ENCODE data around the gene COL26A1.
"Not testable (repeated sequence)": the region's sequence is repeated elsewhere in the genome, so short reads cannot be mapped to it uniquely, and the experiment has no call there.

The COL26A1 gene

DNA sequence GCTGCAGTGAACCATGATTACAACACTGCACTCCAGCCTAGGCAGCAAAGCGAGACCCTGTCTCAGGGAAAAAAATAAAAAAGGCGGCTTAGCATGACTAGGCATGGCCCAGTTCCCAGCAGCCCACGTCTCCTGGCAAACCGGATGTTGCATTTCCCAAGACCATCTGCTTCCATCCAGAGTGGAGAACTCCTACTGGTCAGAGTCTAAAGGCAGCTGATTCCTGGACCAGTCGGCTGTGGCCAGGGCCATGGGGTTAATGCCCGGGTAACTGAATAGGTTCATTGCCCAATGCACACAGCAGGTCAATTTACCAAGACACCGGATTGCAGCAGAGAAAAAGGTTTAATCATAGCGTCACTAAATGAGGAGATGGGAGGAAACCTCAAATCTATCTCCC is 133.3 kb downstream of the COL26A1 start:
- no peak for DNase-seq (ENCODE audit: low spot score)

DNA sequence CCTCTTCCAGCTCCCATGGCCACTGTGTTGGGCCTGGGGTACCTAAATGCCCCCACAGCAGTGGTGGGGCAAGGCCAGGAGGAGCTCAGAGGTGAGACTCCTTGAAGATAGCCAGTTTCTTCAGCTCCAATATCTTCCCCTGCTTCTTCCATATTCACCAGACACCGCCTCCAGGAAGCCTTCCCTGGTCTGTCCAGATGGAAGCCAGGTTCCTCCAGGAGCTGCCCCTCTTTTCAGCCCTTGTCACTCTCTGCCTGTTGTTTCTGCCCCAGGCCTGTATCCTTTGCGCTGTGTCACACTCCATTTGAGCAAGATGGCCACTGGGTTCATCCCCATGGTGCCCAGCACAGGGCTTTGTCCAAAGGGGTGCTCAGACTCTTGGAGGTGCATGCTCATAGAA is 138.7 kb downstream of the COL26A1 start:
- DNase-seq (ENCODE audit: low spot score): no peak

DNA sequence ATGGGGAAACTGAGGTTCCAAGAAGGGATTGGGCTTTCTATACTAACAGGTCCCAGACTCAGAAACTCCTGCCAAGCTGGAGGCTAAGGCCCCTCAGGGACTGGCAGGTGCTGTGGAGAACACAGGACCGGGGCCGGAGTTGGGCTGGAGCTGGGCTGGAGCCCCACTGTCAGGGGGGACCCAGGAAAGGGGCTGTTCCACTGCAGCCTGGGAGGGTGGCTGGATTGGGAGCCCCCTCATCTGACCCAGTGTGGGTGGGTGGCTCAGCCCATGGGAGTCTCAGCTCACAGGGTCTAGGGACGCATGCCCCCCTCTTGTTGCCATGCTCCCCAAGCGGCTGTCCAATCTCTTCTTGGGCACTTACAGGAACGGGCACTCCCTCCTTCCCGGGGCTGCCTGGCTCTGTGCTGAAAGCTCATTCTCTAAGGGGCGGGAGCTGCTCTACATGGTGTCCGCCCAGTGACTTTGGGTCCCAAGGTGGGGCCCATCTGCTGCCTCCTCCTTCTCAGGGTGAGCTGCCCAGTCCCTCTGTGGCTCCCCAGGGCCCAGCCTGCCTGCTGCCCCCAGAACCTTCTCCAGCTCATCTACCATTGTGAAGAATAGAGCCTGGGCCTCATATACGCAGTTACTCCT is 139.9 kb downstream of the COL26A1 start:
- DNase-seq (ENCODE audit: low spot score): no peak

- not testable (repeated sequence) for DNase-seq (ENCODE audit: low spot score)
Observed at GRCh38 chr7:101505510-101505909, 142.8 kb downstream of the COL26A1 start.

DNA sequence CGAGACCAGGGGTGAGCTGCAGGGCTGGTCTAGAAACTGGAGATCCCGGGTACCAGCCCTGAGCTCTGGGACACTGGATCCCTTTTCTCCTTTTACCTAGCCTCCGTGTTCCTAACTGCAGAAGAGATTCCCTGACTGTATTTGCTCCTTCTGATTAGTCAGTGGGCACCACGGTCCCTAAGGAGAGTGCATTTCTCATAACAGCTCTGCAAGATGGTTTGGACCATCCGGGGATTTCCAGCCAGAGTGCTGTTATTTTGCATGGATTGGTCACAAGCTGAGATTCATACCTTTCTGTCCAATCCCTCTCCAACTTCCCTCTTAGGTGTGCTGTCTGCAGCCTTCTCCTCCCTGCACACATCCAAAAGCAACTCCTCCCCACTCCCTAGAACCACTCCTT is 143.9 kb downstream of the COL26A1 start:
- DNase-seq (ENCODE audit: low spot score): no peak

DNA sequence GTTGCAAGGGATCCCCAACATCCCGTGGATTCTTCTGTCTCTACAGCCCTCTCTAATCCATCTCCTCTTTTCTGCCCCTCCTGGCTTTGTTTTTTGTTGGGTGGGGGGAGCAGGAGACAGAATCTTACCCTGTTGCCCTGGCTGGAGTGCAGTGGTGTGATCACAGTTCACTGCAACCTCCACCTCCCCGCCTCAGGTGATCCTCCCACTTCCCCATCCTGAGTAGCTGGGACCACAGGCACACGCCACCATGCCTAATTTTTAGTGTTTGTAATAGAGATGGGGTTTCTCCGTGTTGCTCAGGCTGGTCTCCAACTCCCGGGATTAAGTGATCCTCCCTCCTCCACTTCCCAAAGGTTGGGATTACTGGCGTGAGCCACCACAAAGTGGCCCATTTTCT is 144.7 kb downstream of the COL26A1 start:
- DNase-seq (ENCODE audit: low spot score): no peak

DNA sequence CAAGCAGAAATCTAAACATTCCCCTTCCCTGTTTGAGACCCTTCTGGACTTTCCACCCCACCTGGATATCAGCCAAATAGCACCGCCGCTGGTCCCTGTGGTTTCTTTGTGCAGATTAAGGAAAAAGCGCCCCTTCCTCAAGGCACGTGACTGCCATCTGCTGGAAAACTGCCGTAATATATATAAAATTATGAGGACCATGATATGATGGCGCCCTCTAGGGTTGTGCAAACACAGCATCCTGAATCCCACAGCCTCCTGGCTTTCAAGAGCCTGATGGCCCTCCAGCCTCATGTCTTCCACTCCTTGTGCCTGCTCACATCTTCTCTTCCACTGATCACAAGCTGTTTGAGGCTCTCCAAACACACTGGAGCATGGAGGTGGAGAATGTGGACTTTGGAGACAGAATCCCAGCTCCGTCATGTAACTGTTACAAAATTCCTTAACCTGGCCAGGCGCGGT is 145.1 kb downstream of the COL26A1 start:
- DNase-seq (ENCODE audit: low spot score): peak; percentile 80

GRCh38 chr7:101510297-101510696 is 147.6 kb downstream of the COL26A1 start:
- DNase-seq (ENCODE audit: low spot score): no peak

DNA sequence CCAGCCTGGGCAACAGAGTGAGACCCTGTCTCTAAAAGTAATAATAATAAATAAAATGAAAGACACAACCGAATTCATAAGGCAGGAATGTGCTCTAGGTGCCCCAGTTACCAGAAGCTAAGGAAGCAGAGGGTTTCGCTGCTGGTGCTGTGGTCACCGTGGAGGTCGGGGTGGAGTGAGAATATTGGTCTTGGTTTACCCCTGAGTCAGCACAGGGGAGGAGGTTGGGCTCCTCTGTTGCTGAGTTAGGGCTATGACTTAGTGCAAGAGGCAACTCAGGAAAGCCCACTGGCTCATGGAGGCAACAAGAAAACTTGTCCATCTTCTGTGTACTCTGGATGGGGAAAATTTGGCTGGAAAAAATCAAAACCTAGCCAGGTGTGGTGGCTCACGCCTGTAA is 149.3 kb downstream of the COL26A1 start:
- no peak for DNase-seq (ENCODE audit: low spot score)

GRCh38 chr7:101516851-101517250 is 154.2 kb downstream of the COL26A1 start:
- DNase-seq (ENCODE audit: low spot score): no peak

- DNase-seq (ENCODE audit: low spot score): no peak
Observed at GRCh38 chr7:101517304-101517703, 154.6 kb downstream of the COL26A1 start.

GRCh38 chr7:101518336-101518735 is 155.7 kb downstream of the COL26A1 start:
- no peak for DNase-seq (ENCODE audit: low spot score)

- DNase-seq (ENCODE audit: low spot score): no peak
Observed at GRCh38 chr7:101519324-101520023, 156.8 kb downstream of the COL26A1 start.

GRCh38 chr7:101521430-101521925 is 158.8 kb downstream of the COL26A1 start:
- no peak for DNase-seq (ENCODE audit: low spot score)

GRCh38 chr7:101522021-101522420 is 159.3 kb downstream of the COL26A1 start:
- no peak for DNase-seq (ENCODE audit: low spot score)

GRCh38 chr7:101527844-101528667 is 165.4 kb downstream of the COL26A1 start:
- DNase-seq (ENCODE audit: low spot score): no peak

DNA sequence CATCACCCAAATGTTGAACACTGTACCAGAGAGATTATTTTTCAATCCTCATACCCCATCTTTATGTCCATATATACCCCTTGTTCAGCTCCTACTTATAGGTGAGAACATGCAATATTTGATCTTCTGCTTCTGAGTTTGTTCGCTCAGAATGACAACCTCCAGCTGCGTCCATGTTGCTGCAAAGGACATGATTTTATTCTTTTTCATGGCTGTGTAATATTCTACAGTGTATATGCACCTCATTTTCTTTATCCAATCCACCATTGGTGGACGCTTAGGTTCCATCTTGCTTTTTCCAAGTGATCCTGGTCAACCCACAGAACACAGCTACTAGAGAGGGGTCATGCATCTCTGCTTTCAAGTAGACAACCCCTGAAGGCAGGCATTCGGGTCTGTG is 166.9 kb downstream of the COL26A1 start:
- no peak for DNase-seq (ENCODE audit: low spot score)

DNA sequence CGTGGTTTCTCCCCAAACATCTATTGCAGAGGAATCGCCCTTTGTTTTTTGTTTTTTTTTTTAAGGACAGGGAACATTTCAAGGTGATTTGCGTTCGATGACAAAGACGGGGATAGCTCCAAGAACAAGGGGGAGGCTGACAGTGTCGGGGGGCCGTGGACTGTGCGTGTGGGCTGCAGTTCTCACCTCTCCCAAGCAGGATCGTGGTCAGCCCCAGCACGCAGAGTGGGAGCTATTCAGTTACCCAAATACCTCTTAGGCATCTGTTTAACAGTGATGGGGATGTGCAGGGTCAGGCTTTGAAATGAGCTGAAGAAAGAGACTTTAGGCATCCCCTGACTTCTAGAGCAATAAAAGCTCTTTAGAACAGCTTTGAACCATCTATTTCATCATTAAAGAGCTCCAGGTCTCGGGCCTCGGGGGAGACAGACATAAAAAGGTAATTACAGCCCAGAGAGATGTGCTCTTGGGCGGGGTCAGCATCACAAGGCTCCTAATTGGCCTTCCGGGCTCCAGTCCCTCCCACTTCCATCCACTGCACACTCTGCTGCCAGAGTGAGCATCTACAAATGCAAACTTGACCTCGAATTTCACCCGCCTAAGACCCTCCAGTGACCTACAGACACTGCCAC is 169.2 kb downstream of the COL26A1 start:
- no peak for DNase-seq (ENCODE audit: low spot score)

GRCh38 chr7:101532400-101533102 is 169.9 kb downstream of the COL26A1 start:
- DNase-seq (ENCODE audit: low spot score): no peak

DNA sequence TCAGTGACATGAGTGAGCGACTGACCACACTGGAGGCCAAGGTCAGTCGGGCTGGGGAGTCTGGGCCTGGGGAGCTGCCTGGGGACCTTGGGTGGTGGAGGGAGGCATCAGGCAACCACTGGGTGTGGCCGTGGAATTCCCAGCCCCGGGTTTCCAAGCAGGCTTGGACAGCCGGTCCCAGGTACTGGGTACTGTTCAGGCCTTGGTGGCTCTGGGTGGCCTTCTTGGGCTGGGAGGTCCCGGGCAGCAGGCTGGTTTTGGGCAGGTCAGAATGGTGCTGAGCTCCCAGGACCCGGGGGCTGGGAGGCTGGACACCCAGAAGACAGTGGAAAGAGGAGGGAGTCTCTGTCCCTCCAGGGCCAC is 170.4 kb downstream of the COL26A1 start:
- DNase-seq (ENCODE audit: low spot score): no peak

GRCh38 chr7:101534015-101534803 is 171.5 kb downstream of the COL26A1 start:
- DNase-seq (ENCODE audit: low spot score): no peak

Measured in HuH-7 (cell line).